ENCODE results near the gene DCX. TPM values are rescaled to one million over a fixed set of nuclear protein-coding genes. Genes with fewer than 3 reads are reported as not detected.

The DCX gene
- total RNA-seq, 5 donors from 2014 or later (not counting 1 experiment from before 2014, with no cell fraction given), result not detected

- Histone ChIP-seq H3K9me3 (no peaks in the 10 kb centered on the region), H3K4me1 (ENCODE audit: control insufficient read depth in 1 of 2, extremely low read depth in 1 of 2, insufficient read depth in 2 of 2, low read length in 2 of 2) (no peaks in the 10 kb centered on the region), H3K36me3 (ENCODE audit: control insufficient read depth in 2 of 2, extremely low read depth in 1 of 2, insufficient read depth in 1 of 2, low read length in 1 of 2) (no peaks in the 10 kb centered on the region), H3K27ac (ENCODE audit: low read length) (no peak overlapping the region), H3K27me3 (replicated peaks in 1 of 2; ENCODE audit: control insufficient read depth in 2 of 2, extremely low read depth in 1 of 2, insufficient read depth in 2 of 2, low read length in 1 of 2) (no peaks in the 10 kb centered on the region), H3K4me3 (ENCODE audit: control insufficient read depth in 1 of 2, extremely low read depth in 1 of 2, low read length in 1 of 2) (no peak overlapping the region)
- DNase-seq, result no peak
- ATAC-seq (replicated peaks in 1 of 4), result no peak
- H3K9me3 Mint-ChIP-seq, result peaks cover 0 to under 1% (median 0%) of the 10 kb centered on the region in 3 donors
- WGBS (ENCODE audit: insufficient coverage), result no CpG with 5 or more reads among the region's 3 CpGs
- peaks cover 0 to 31% of the 10 kb centered on the region in 2 donors for H3K27me3 Mint-ChIP-seq
- H3K36me3 Mint-ChIP-seq, result no peaks in the 10 kb centered on the region
- CTCF ChIA-PET, result no interaction called here
- H3K4me3 Mint-ChIP-seq, result no peak overlapping the region
- no peak overlapping the region for H3K27ac Mint-ChIP-seq
- POLR2A ChIA-PET, result no interaction called here
- H3K4me1 Mint-ChIP-seq, result no peaks in the 10 kb centered on the region
Observed at GRCh38 chrX:111308039-111308438, 104.0 kb downstream of the DCX start.

GRCh38 chrX:111302284-111302683 is 109.7 kb downstream of the DCX start:
- Histone ChIP-seq H3K27ac (ENCODE audit: low read length) (no peak overlapping the region), H3K36me3 (ENCODE audit: control insufficient read depth in 2 of 2, extremely low read depth in 1 of 2, insufficient read depth in 1 of 2, low read length in 1 of 2) (no peaks in the 10 kb centered on the region), H3K4me1 (ENCODE audit: control insufficient read depth in 1 of 2, extremely low read depth in 1 of 2, insufficient read depth in 2 of 2, low read length in 2 of 2) (no peaks in the 10 kb centered on the region), H3K9me3 (no peaks in the 10 kb centered on the region), H3K4me3 (ENCODE audit: control insufficient read depth in 1 of 2, extremely low read depth in 1 of 2, low read length in 1 of 2) (no peak overlapping the region), H3K27me3 (replicated peaks in 1 of 2; ENCODE audit: control insufficient read depth in 2 of 2, extremely low read depth in 1 of 2, insufficient read depth in 2 of 2, low read length in 1 of 2) (no peaks in the 10 kb centered on the region)
- ChIA-PET POLR2A (no interaction called here), CTCF (no interaction called here)
- Mint-ChIP-seq H3K27me3 (peaks cover 0 to 14% of the 10 kb centered on the region in 2 donors), H3K36me3 (no peaks in the 10 kb centered on the region), H3K4me1 (no peaks in the 10 kb centered on the region), H3K27ac (no peak overlapping the region), H3K4me3 (no peak overlapping the region), H3K9me3 (no peaks in the 10 kb centered on the region)
- no CpG with 5 or more reads among the region's 2 CpGs for WGBS (ENCODE audit: insufficient coverage)
- DNase-seq (no peak), ATAC-seq (replicated peaks in 1 of 4) (no peak)

- no peaks in the 10 kb centered on the region for H3K9me3 Mint-ChIP-seq
Observed at GRCh38 chrX:111288841-111289240, 123.2 kb downstream of the DCX start.

GRCh38 chrX:111284631-111285293 is 127.2 kb downstream of the DCX start:
- H3K36me3 Mint-ChIP-seq, result no peaks in the 10 kb centered on the region
- Histone ChIP-seq H3K4me3 (ENCODE audit: control insufficient read depth in 1 of 2, extremely low read depth in 1 of 2, low read length in 1 of 2) (no peak overlapping the region), H3K27ac (ENCODE audit: low read length) (no peak overlapping the region), H3K36me3 (ENCODE audit: control insufficient read depth in 2 of 2, extremely low read depth in 1 of 2, insufficient read depth in 1 of 2, low read length in 1 of 2) (no peaks in the 10 kb centered on the region), H3K4me1 (ENCODE audit: control insufficient read depth in 1 of 2, extremely low read depth in 1 of 2, insufficient read depth in 2 of 2, low read length in 2 of 2) (no peaks in the 10 kb centered on the region), H3K27me3 (replicated peaks in 1 of 2; ENCODE audit: control insufficient read depth in 2 of 2, extremely low read depth in 1 of 2, insufficient read depth in 2 of 2, low read length in 1 of 2) (no peaks in the 10 kb centered on the region), H3K9me3 (no peaks in the 10 kb centered on the region)
- ATAC-seq (replicated peaks in 1 of 4) (no peak), DNase-seq (no peak)
- CTCF ChIA-PET, result no interaction called here
- H3K4me3 Mint-ChIP-seq, result no peak overlapping the region
- POLR2A ChIA-PET, result no interaction called here
- peaks cover 0 to 15% of the 10 kb centered on the region in 2 donors for H3K27me3 Mint-ChIP-seq
- no peaks in the 10 kb centered on the region for H3K9me3 Mint-ChIP-seq
- no peak overlapping the region for H3K27ac Mint-ChIP-seq
- H3K4me1 Mint-ChIP-seq, result no peaks in the 10 kb centered on the region
- WGBS (ENCODE audit: insufficient coverage), result 33% methylated on average over 1 of the region's 8 CpGs

More at GRCh38 chrX:111288841-111289240, 123.2 kb downstream of the DCX start:
- no peaks in the 10 kb centered on the region for H3K9me3 ChIP-seq
- Mint-ChIP-seq H3K36me3 (no peaks in the 10 kb centered on the region), H3K4me3 (no peak overlapping the region), H3K27ac (no peak overlapping the region), H3K4me1 (no peaks in the 10 kb centered on the region), H3K27me3 (peaks cover 0 to 31% of the 10 kb centered on the region in 2 donors)
- ChIA-PET CTCF (no interaction called here), POLR2A (no interaction called here)
- DNase-seq (no peak), ATAC-seq (replicated peaks in 1 of 4) (no peak)
- no peak overlapping the region for H3K27ac ChIP-seq (ENCODE audit: low read length)
- H3K4me3 ChIP-seq (ENCODE audit: control insufficient read depth in 1 of 2, extremely low read depth in 1 of 2, low read length in 1 of 2), result no peak overlapping the region
- H3K27me3 ChIP-seq (replicated peaks in 1 of 2; ENCODE audit: control insufficient read depth in 2 of 2, extremely low read depth in 1 of 2, insufficient read depth in 2 of 2, low read length in 1 of 2), result no peaks in the 10 kb centered on the region
- no peaks in the 10 kb centered on the region for H3K36me3 ChIP-seq (ENCODE audit: control insufficient read depth in 2 of 2, extremely low read depth in 1 of 2, insufficient read depth in 1 of 2, low read length in 1 of 2)
- H3K4me1 ChIP-seq (ENCODE audit: control insufficient read depth in 1 of 2, extremely low read depth in 1 of 2, insufficient read depth in 2 of 2, low read length in 2 of 2), result no peaks in the 10 kb centered on the region
- no CpG with 5 or more reads among the region's 3 CpGs for WGBS (ENCODE audit: insufficient coverage)

GRCh38 chrX:111283446-111283845 is 128.5 kb downstream of the DCX start:
- Histone ChIP-seq H3K4me1 (ENCODE audit: control insufficient read depth in 1 of 2, extremely low read depth in 1 of 2, insufficient read depth in 2 of 2, low read length in 2 of 2) (no peaks in the 10 kb centered on the region), H3K27me3 (replicated peaks in 1 of 2; ENCODE audit: control insufficient read depth in 2 of 2, extremely low read depth in 1 of 2, insufficient read depth in 2 of 2, low read length in 1 of 2) (no peaks in the 10 kb centered on the region), H3K9me3 (no peaks in the 10 kb centered on the region), H3K36me3 (ENCODE audit: control insufficient read depth in 2 of 2, extremely low read depth in 1 of 2, insufficient read depth in 1 of 2, low read length in 1 of 2) (no peaks in the 10 kb centered on the region), H3K27ac (ENCODE audit: low read length) (no peak overlapping the region), H3K4me3 (ENCODE audit: control insufficient read depth in 1 of 2, extremely low read depth in 1 of 2, low read length in 1 of 2) (no peak overlapping the region)
- Mint-ChIP-seq H3K27ac (no peak overlapping the region), H3K9me3 (no peaks in the 10 kb centered on the region), H3K4me1 (no peaks in the 10 kb centered on the region), H3K36me3 (no peaks in the 10 kb centered on the region), H3K4me3 (no peak overlapping the region), H3K27me3 (peaks cover 0 to 21% of the 10 kb centered on the region in 2 donors)
- ATAC-seq (replicated peaks in 1 of 4) (no peak), DNase-seq (no peak)
- POLR2A ChIA-PET, result no interaction called here
- CTCF ChIA-PET, result no interaction called here
- no CpG with 5 or more reads among the region's 2 CpGs for WGBS (ENCODE audit: insufficient coverage)

- no peaks in the 10 kb centered on the region for H3K27me3 ChIP-seq (replicated peaks in 1 of 2; ENCODE audit: control insufficient read depth in 2 of 2, extremely low read depth in 1 of 2, insufficient read depth in 2 of 2, low read length in 1 of 2)
- Mint-ChIP-seq H3K4me3 (no peak overlapping the region), H3K27ac (no peak overlapping the region), H3K36me3 (no peaks in the 10 kb centered on the region), H3K9me3 (no peaks in the 10 kb centered on the region), H3K27me3 (peaks cover 0 to 18% of the 10 kb centered on the region in 2 donors), H3K4me1 (no peaks in the 10 kb centered on the region)
- ChIA-PET CTCF (no interaction called here), POLR2A (no interaction called here)
- WGBS (ENCODE audit: insufficient coverage), result no CpG with 5 or more reads among the region's 1 CpG
- H3K4me3 ChIP-seq (ENCODE audit: control insufficient read depth in 1 of 2, extremely low read depth in 1 of 2, low read length in 1 of 2), result no peak overlapping the region
- DNase-seq, result no peak
- no peaks in the 10 kb centered on the region for H3K36me3 ChIP-seq (ENCODE audit: control insufficient read depth in 2 of 2, extremely low read depth in 1 of 2, insufficient read depth in 1 of 2, low read length in 1 of 2)
- no peak overlapping the region for H3K27ac ChIP-seq (ENCODE audit: low read length)
- no peak for ATAC-seq (replicated peaks in 1 of 4)
- H3K4me1 ChIP-seq (ENCODE audit: control insufficient read depth in 1 of 2, extremely low read depth in 1 of 2, insufficient read depth in 2 of 2, low read length in 2 of 2), result no peaks in the 10 kb centered on the region
- no peaks in the 10 kb centered on the region for H3K9me3 ChIP-seq
Observed at GRCh38 chrX:111282991-111283390, 129.0 kb downstream of the DCX start.

- Mint-ChIP-seq H3K36me3 (no peaks in the 10 kb centered on the region), H3K9me3 (no peaks in the 10 kb centered on the region), H3K4me3 (no peak overlapping the region), H3K27me3 (peaks cover 0 to 16% of the 10 kb centered on the region in 2 donors), H3K27ac (no peak overlapping the region), H3K4me1 (no peaks in the 10 kb centered on the region)
- Histone ChIP-seq H3K36me3 (ENCODE audit: control insufficient read depth in 2 of 2, extremely low read depth in 1 of 2, insufficient read depth in 1 of 2, low read length in 1 of 2) (no peaks in the 10 kb centered on the region), H3K27me3 (replicated peaks in 1 of 2; ENCODE audit: control insufficient read depth in 2 of 2, extremely low read depth in 1 of 2, insufficient read depth in 2 of 2, low read length in 1 of 2) (no peaks in the 10 kb centered on the region), H3K27ac (ENCODE audit: low read length) (no peak overlapping the region), H3K9me3 (no peaks in the 10 kb centered on the region), H3K4me1 (ENCODE audit: control insufficient read depth in 1 of 2, extremely low read depth in 1 of 2, insufficient read depth in 2 of 2, low read length in 2 of 2) (no peaks in the 10 kb centered on the region), H3K4me3 (ENCODE audit: control insufficient read depth in 1 of 2, extremely low read depth in 1 of 2, low read length in 1 of 2) (no peak overlapping the region)
- POLR2A ChIA-PET, result no interaction called here
- WGBS (ENCODE audit: insufficient coverage), result 81% methylated on average over 3 of the region's 6 CpGs
- no peak for DNase-seq
- ATAC-seq (replicated peaks in 1 of 4), result no peak
- CTCF ChIA-PET, result no interaction called here
Observed at GRCh38 chrX:111282139-111282538, 129.9 kb downstream of the DCX start.

All from T-cell (primary cell).